Stomach (tissue), 4 donors: ENCODE data around the gene SORCS2.

ENCODE experiments used
- CTCF ChIP-seq, 7 experiments: fragments of 450-650 bp in 4 of 7; fragments of 200-600 bp in 3 of 7; sonication (generic) in 3 of 7; IDR thresholded peaks; one replicate each; pipeline ENCODE4 v1.5.1; 2016 to 2019; ENCODE audit warnings: antibody characterized with exemption in 7 of 7, control low read depth in 2 of 7, mild to moderate bottlenecking in 1 of 7
- POLR2A ChIP-seq, 4 donors: fragments of 450-650 bp; IDR thresholded peaks; one replicate each; pipeline ENCODE4 v1.6.1; 2016; ENCODE audit warnings: antibody characterized with exemption in 4 of 4, control low read depth in 2 of 4, mild to moderate bottlenecking in 1 of 4, moderate library complexity in 1 of 4

- no peak for TF ChIP-seq CTCF (IDR thresholded peaks at IDR 0.05)
- TF ChIP-seq POLR2A (IDR thresholded peaks at IDR 0.05) = no peak
Observed at GRCh38 chr4:7313991-7314390, 121.7 kb downstream of the SORCS2 start.
